Measurements from ENCODE around the gene C1QL1.

Gene C1QL1

GRCh38 chr17:44911133-44912001 is 56.7 kb downstream of the C1QL1 start:
- DNase-seq: peak; percentile 56 to 65

DNA sequence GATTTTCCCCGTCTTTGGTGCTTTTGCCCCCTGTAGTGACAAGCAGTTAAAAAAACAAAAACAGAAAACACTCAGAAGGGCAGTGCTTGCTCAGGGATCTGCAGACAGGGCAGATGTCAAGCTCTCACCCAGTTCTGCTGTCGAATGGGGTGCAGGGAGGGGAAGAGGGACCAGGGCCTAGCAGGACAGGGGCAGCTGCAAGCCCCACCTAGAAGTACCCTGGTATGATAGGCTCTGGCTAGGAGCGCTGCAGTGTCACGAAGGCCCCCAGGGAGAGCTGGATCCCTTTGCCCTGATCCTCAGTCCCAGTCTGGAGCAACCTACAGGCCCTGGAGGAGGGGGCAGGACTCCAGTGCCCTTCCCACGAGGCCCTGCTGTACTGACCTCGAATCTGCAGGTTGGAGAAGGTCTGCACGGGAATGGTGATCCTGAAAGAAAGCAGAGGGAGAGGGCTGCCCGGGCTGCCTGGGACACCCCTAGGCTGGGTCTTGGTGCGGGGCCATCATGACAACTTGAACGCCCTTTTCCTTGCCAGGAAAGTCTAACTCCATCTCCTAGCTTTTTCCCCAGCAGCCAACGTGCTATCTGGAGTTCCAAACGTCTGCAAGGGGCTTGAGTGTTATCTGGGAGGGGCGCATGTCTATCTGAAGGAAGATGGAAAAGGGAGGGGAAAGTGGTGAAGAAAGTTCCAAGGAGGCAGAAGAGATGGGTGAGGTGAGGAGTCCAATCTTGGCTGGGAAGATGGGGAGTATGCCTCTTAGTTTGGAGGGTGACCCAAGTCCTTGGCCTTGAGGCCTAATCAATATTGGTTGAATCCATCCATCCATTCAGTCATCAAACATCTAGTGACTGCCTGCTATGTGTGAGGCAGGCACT is 57.6 kb downstream of the C1QL1 start:
- no peak for DNase-seq

Data from CD4-positive, alpha-beta T cell treated with Interleukin-4 for 1 hour (primary cell).